H1 (cell line): ENCODE data around the gene CTNNA3. TPM values are rescaled to one million over a fixed set of nuclear protein-coding genes. Genes with fewer than 3 reads are reported as not detected.

ENCODE experiments used
- CTCF ChIA-PET: fragments of 300-600 bp; sonication (Branson Sonifier 250); formaldehyde crosslinking; loops from one replicate; lab custom pipeline; 2021; ENCODE audit not compliant: partially characterized antibody; lab: Charles Lee
- POLR2A ChIA-PET: fragments of 300-600 bp; sonication (Branson Sonifier 250); formaldehyde crosslinking; loops from one replicate; lab custom pipeline; 2021; ENCODE audit warnings: inconsistent platforms; ENCODE audit not compliant: partially characterized antibody; lab: Charles Lee
- DNase-seq, 2 experiments: peaks; one replicate each; pipeline versions ENCODE4 v3.0.0 to v3.0.0-alpha.2; 2010 to 2022; ENCODE audit warnings: low spot score in 2 of 2, low read depth in 1 of 2, mixed read lengths in 1 of 2
- FAIRE-seq: peaks from 2 replicates; lab custom pipeline; 2011; peaks lifted over from hg19 to GRCh38; lab: Jason Lieb, UNC
- H2AFZ ChIP-seq: 2 replicates; pipeline ENCODE4 v1.8.1; 2012; ENCODE audit warnings: low read length, inconsistent platforms
- H2AK5ac ChIP-seq: 2 replicates; pipeline ENCODE4 v1.6.1; 2013; ENCODE audit warnings: low read depth, low read length
- H2BK120ac ChIP-seq: replicated peaks from 2 replicates; pipeline ENCODE3; 2013; ENCODE audit warnings: low read depth, low read length, inconsistent platforms
- H2BK12ac ChIP-seq: 2 replicates; pipeline ENCODE4 v1.6.1; 2013; ENCODE audit warnings: low read depth, low read length
- H2BK15ac ChIP-seq: 2 replicates; pipeline ENCODE4 v1.6.1; 2013; ENCODE audit warnings: low read length
- H2BK20ac ChIP-seq: 2 replicates; pipeline ENCODE4 v1.6.1; 2013; ENCODE audit warnings: low read length
- H2BK5ac ChIP-seq: 2 replicates; pipeline ENCODE4 v1.6.1; 2013; ENCODE audit warnings: low read depth, low read length
- H3K14ac ChIP-seq: 2 replicates; pipeline ENCODE4 v1.6.1; 2013; ENCODE audit warnings: inconsistent platforms; ENCODE audit not compliant: insufficient read length
- H3K18ac ChIP-seq: 2 replicates; pipeline ENCODE4 v1.6.1; 2013; ENCODE audit warnings: low read length; ENCODE audit errors: extremely low read depth
- H3K23ac ChIP-seq: 2 replicates; pipeline ENCODE4 v1.6.1; 2013; ENCODE audit warnings: inconsistent platforms; ENCODE audit not compliant: insufficient read length
- H3K23me2 ChIP-seq: 2 replicates; pipeline ENCODE4 v1.6.1; 2013; ENCODE audit warnings: low read depth, low read length
- H3K27ac ChIP-seq: 2 replicates; pipeline ENCODE4 v1.6.1; 2011; ENCODE audit warnings: low read depth, low read length, inconsistent platforms
- H3K27me3 ChIP-seq, 4 experiments: replicated peaks in 1 of 4; 1 replicate in 1 of 4; 2 replicates in 3 of 4; pipeline versions ENCODE4 v1.6.1 to v1.8.1; 2011 to 2013; ENCODE audit warnings: low read length in 3 of 4, mild to moderate bottlenecking in 3 of 4, inconsistent platforms in 2 of 4, mixed read lengths in 2 of 4, moderate library complexity in 1 of 4; ENCODE audit not compliant: control insufficient read depth in 3 of 4, insufficient read depth in 3 of 4; ENCODE audit errors: extremely low read depth in 1 of 4
- H3K36me3 ChIP-seq, 4 experiments: 2 replicates each; pipeline versions ENCODE4 v1.6.1 to v1.8.1; 2011 to 2013; ENCODE audit warnings: mild to moderate bottlenecking in 4 of 4, low read length in 3 of 4, moderate library complexity in 2 of 4, control low read depth in 1 of 4, inconsistent platforms in 1 of 4; ENCODE audit not compliant: insufficient read depth in 4 of 4, control insufficient read depth in 2 of 4
- H3K4ac ChIP-seq: replicated peaks from 2 replicates; pipeline ENCODE3; 2013; ENCODE audit warnings: low read length, low read depth, mixed read lengths, inconsistent platforms; ENCODE audit not compliant: insufficient read length
- H3K4me1 ChIP-seq, 4 experiments: replicated peaks in 1 of 4; 1 replicate in 1 of 4; 2 replicates in 3 of 4; pipeline versions ENCODE4 v1.6.1 to v1.8.1; 2011 to 2013; ENCODE audit warnings: low read length in 3 of 4, inconsistent platforms in 2 of 4, mixed read lengths in 1 of 4; ENCODE audit not compliant: insufficient read depth in 4 of 4, control insufficient read depth in 3 of 4
- H3K4me2 ChIP-seq, 2 experiments: 2 replicates each; pipeline versions ENCODE4 v1.6.1 to v1.8.1; 2011 to 2013; ENCODE audit warnings: low read depth in 2 of 2, low read length in 2 of 2, control low read depth in 1 of 2, inconsistent platforms in 1 of 2, mild to moderate bottlenecking in 1 of 2; ENCODE audit not compliant: insufficient read depth in 1 of 2
- H3K4me3 ChIP-seq, 4 experiments: fragments of 200-600, 300-600 bp in 1 of 4; sonication (generic), shearing (Covaris generic), sonication (Bioruptor Twin) in 1 of 4; 2 replicates each; pipeline versions ENCODE4 v1.5.1 to v1.8.1; 2011 to 2016; ENCODE audit warnings: low read length in 4 of 4, low read depth in 3 of 4, control low read depth in 2 of 4, inconsistent platforms in 2 of 4, mild to moderate bottlenecking in 2 of 4, mixed read lengths in 1 of 4, moderate library complexity in 1 of 4; ENCODE audit not compliant: insufficient read depth in 2 of 4; ENCODE audit errors: extremely low read depth in 1 of 4
- H3K56ac ChIP-seq: replicated peaks from 2 replicates; pipeline ENCODE3; 2013; ENCODE audit warnings: low read depth, mild to moderate bottlenecking, mixed read lengths, low read length, inconsistent platforms; ENCODE audit not compliant: insufficient read length
- H3K79me1 ChIP-seq: 2 replicates; pipeline ENCODE4 v1.6.1; 2013; ENCODE audit warnings: low read depth, low read length, control low read depth
- H3K79me2 ChIP-seq, 2 experiments: 2 replicates each; pipeline versions ENCODE4 v1.6.1 to v1.8.1; 2012 to 2013; ENCODE audit warnings: low read length in 2 of 2, mild to moderate bottlenecking in 2 of 2, inconsistent platforms in 1 of 2; ENCODE audit not compliant: insufficient read depth in 2 of 2, control insufficient read depth in 1 of 2
- H3K9ac ChIP-seq, 4 experiments: replicated peaks in 1 of 4; 1 replicate in 1 of 4; 2 replicates in 3 of 4; pipeline versions ENCODE4 v1.6.1 to v1.8.1; 2011 to 2013; ENCODE audit warnings: low read depth in 3 of 4, low read length in 3 of 4, control low read depth in 2 of 4, mild to moderate bottlenecking in 2 of 4, moderate library complexity in 2 of 4, inconsistent platforms in 1 of 4; ENCODE audit errors: extremely low read depth in 1 of 4
- H3K9me3 ChIP-seq, 2 experiments: 2 replicates each; pipeline versions ENCODE4 v1.6.1 to v1.8.1; 2012 to 2013; ENCODE audit warnings: mild to moderate bottlenecking in 2 of 2, moderate library complexity in 2 of 2, control low read depth in 1 of 2, inconsistent platforms in 1 of 2, low read depth in 1 of 2, low read length in 1 of 2, mixed read lengths in 1 of 2; ENCODE audit not compliant: insufficient read depth in 2 of 2
- H4K20me1 ChIP-seq, 2 experiments: replicated peaks in 1 of 2; 2 replicates each; pipeline versions ENCODE3 to v1.8.1; 2011 to 2013; ENCODE audit warnings: inconsistent platforms in 2 of 2, low read length in 2 of 2, mild to moderate bottlenecking in 1 of 2; ENCODE audit not compliant: insufficient read depth in 2 of 2, control insufficient read depth in 1 of 2
- H4K5ac ChIP-seq: 2 replicates; pipeline ENCODE4 v1.6.1; 2013; ENCODE audit warnings: low read length, low read depth, mixed read lengths, inconsistent platforms; ENCODE audit not compliant: insufficient read length
- H4K8ac ChIP-seq: 2 replicates; pipeline ENCODE4 v1.8.0; 2013; ENCODE audit warnings: mild to moderate bottlenecking, moderate library complexity, low read length, inconsistent platforms; ENCODE audit not compliant: insufficient read depth; ENCODE audit errors: extremely low read depth
- H4K91ac ChIP-seq: replicated peaks from 2 replicates; pipeline ENCODE3; 2013; ENCODE audit warnings: low read length, mixed read lengths, inconsistent platforms; ENCODE audit not compliant: insufficient read length
- CREB1 ChIP-seq: IDR thresholded peaks from 2 replicates; pipeline ENCODE4 v1.6.1; 2012; ENCODE audit warnings: inconsistent platforms
- EGR1 ChIP-seq: IDR thresholded peaks from 2 replicates; pipeline ENCODE4 v1.6.1; 2011; ENCODE audit warnings: low read depth, low read length, borderline replicate concordance
- GABPA ChIP-seq: IDR thresholded peaks from 2 replicates; pipeline ENCODE4 v1.6.1; 2011; ENCODE audit warnings: mild to moderate bottlenecking, low read length, moderate library complexity, borderline replicate concordance; ENCODE audit not compliant: insufficient read depth
- JUN ChIP-seq: IDR thresholded peaks from 2 replicates; pipeline ENCODE4 v1.6.1; 2011; ENCODE audit warnings: low read depth, mild to moderate bottlenecking, improper control_type of control experiment, low read length
- SAP30 ChIP-seq: fragments of 300-600 bp; sonication (generic); IDR thresholded peaks from 2 replicates; pipeline ENCODE4 v1.7.1; 2012; ENCODE audit warnings: low read length, moderate library complexity, mild to moderate bottlenecking, inconsistent platforms; ENCODE audit not compliant: insufficient read depth, insufficient replicate concordance
- SP4 ChIP-seq: IDR thresholded peaks from 2 replicates; pipeline ENCODE4 v1.6.1; 2012; ENCODE audit warnings: low read length, inconsistent platforms
- WGBS, 2 experiments: shearing (Covaris generic) in 1 of 2; methylation state at CpG; one replicate each; pipeline versions ENCODE4 v1.1.6 to v1.1.7; 2013 to 2015; ENCODE audit warnings: low lambda C conversion rate in 2 of 2, mixed read lengths in 2 of 2, inconsistent platforms in 1 of 2, low coverage in 1 of 2, missing lambda C conversion rate in 1 of 2; ENCODE audit not compliant: insufficient replicate concordance in 2 of 2, insufficient coverage in 1 of 2, insufficient read length in 1 of 2; ENCODE audit errors: extremely low coverage in 1 of 2, missing lambda C conversion rate in 1 of 2; 5-methylcytosine and 5-hydroxymethylcytosine counted together
- polyA plus RNA-seq, 7 experiments: library from polyadenylated mRNA; depleted of rRNA in 3 of 7; stranded (reverse) in 5 of 7; unstranded in 2 of 7; fragments of >200 nt in 5 of 7; fragments of 200-250 nt in 2 of 7; gene quantifications; 1 replicate in 5 of 7; 2 replicates in 1 of 7; 4 replicates in 1 of 7; pipeline versions ENCODE4 v1.2.1 to v1.2.3, GENCODE V29; 2011 to 2013; ENCODE audit warnings: missing spikeins in 2 of 7, mixed read lengths in 2 of 7
- total RNA-seq: library from RNA; stranded (reverse); fragmentation: NEBNext Ultra II Directional; extraction: Animal tissue kit (Norgen Biotek cat#: 25700); gene quantifications from 2 replicates; pipeline ENCODE4 v1.2.1, GENCODE V29; 2021

CTNNA3 gene
- total and polyA plus RNA-seq, 2 of the 8 experiments (the other 6 are each of a cell fraction or from before 2014, with no cell fraction given) = 1.3 to 1.5 TPM

GRCh38 chr10:65907199-65907712 is 1788.7 kb downstream of the CTNNA3 start:
- no peak overlapping the region for H3K56ac ChIP-seq
- no peak overlapping the region for H3K4ac ChIP-seq
- POLR2A ChIA-PET = no interaction called here
- H3K9ac ChIP-seq = no peak overlapping the region
- no peak overlapping the region for H3K4me3 ChIP-seq
- no peaks in the 10 kb centered on the region for H3K36me3 ChIP-seq
- WGBS, 2 experiments = 87% methylated on average over 7 of the region's 8 CpGs; no CpG with 5 or more reads in 1 of the 2 experiments
- no peak overlapping the region for H2BK12ac ChIP-seq
- no peak overlapping the region for H3K23ac ChIP-seq
- H3K27ac ChIP-seq = no peak overlapping the region
- no peak overlapping the region for H2BK20ac ChIP-seq
- no peak overlapping the region for H3K4me2 ChIP-seq
- H3K23me2 ChIP-seq = no peaks in the 10 kb centered on the region
- FAIRE-seq = no peak
- no peaks in the 10 kb centered on the region for H3K4me1 ChIP-seq
- no peaks in the 10 kb centered on the region for H3K79me2 ChIP-seq
- CTCF ChIA-PET = no interaction called here
- no peak for DNase-seq
- no peak overlapping the region for H4K91ac ChIP-seq
- no peak overlapping the region for H2AK5ac ChIP-seq
- no peaks in the 10 kb centered on the region for H3K79me1 ChIP-seq
- H3K9me3 ChIP-seq = no peaks in the 10 kb centered on the region
- no peak overlapping the region; the same call in 1 of the 2 replicates for H2AFZ ChIP-seq
- H2BK120ac ChIP-seq = no peak overlapping the region
- H4K8ac ChIP-seq = no peak overlapping the region; the same call in 1 of the 2 replicates
- H2BK15ac ChIP-seq = no peak overlapping the region
- no peaks in the 10 kb centered on the region for H3K27me3 ChIP-seq
- H4K5ac ChIP-seq = no peak overlapping the region
- H4K20me1 ChIP-seq = no peaks in the 10 kb centered on the region
- H3K14ac ChIP-seq = no peak overlapping the region
- no peak overlapping the region for H2BK5ac ChIP-seq
- H3K18ac ChIP-seq = no peak overlapping the region
- no peak for TF ChIP-seq GABPA
- TF ChIP-seq JUN = no peak
- no peak for TF ChIP-seq EGR1
- TF ChIP-seq SAP30 = no peak
- no peak for TF ChIP-seq SP4
- no peak for TF ChIP-seq CREB1
